Prostate gland (tissue), 2 donors: ENCODE measurements around the gene PLCH1.

Experiments
- CTCF ChIP-seq, 4 experiments: fragments of 200-600 bp in 2 of 4; fragments of 450-650 bp in 2 of 4; sonication (generic) in 2 of 4; IDR thresholded peaks; 1 replicate in 3 of 4; 2 replicates in 1 of 4; pipeline ENCODE4 v1.5.1; 2016 to 2019; ENCODE audit warnings: antibody characterized with exemption in 4 of 4, mild to moderate bottlenecking in 2 of 4, moderate library complexity in 2 of 4
- POLR2AphosphoS5 ChIP-seq: sonication (generic); formaldehyde crosslinking; IDR thresholded peaks from one replicate; pipeline ENCODE4 v1.6.1; 2017; ENCODE audit warnings: antibody characterized with exemption

GRCh38 chr3:155377071-155377470 lies 367.8 kb downstream of the PLCH1 start:
- TF ChIP-seq CTCF (IDR thresholded peaks at IDR 0.05): no peak
- no peak for TF ChIP-seq POLR2AphosphoS5
